NCI-H128 (cell line): Measurements from ENCODE around the gene YPEL4.

ENCODE experiments used
- DNase-seq: peaks from one replicate; lab custom pipeline; 2025; ENCODE audit not compliant: unreplicated experiment; lab: John Stamatoyannopoulos, UW

The YPEL4 gene

GRCh38 chr11:57651408-57651807 lies 1.7 kb upstream of the YPEL4 start:
- DNase-seq: no peak

GRCh38 chr11:57650739-57651090 lies 1.0 kb upstream of the YPEL4 start:
- no peak for DNase-seq

DNA sequence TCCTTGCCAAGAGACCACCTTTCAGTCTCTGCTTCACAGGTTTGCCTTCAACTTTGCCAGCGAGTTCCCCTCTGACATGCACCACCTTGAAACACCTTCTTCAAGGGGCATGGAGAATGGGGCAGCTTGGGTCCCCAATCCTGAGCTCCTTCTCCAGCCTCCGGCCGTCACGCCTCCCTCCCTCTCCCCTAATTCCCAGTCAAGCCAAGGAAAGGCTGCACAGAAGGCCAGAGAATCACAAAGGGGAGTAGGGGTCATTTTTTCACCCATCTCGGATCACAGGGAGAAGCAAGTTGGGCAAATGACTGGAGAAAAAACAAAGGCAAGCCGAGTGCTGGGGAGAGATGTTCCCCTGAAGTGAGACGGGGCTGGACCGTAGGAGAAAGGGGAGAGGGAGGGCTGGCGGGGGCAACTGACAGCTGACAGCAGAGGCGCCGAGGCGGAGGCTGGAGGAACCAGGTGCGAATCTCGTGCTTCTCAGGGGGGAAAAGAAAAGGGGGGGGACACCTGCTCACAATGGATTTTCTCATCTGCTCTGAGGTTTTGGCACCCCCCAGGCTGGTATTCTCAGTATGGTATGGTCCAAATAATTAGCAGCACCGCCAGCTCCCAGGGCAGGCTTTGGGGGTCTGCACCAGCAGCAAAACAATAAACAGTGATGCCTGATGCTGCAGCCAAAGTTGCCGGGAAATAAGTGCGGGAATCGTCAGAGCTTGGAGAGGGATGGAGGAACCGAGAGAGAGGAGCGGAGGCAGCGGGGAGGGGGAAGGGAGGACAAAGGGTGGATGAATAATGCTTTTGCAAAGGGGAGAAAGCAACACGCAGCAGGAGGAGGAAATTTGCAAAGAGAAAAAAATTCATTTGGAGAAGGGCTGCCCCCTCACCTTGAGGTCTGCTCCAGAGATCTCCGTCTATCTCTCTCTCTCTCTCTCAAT lies 644 bp downstream of the YPEL4 start:
- DNase-seq: no peak

DNA sequence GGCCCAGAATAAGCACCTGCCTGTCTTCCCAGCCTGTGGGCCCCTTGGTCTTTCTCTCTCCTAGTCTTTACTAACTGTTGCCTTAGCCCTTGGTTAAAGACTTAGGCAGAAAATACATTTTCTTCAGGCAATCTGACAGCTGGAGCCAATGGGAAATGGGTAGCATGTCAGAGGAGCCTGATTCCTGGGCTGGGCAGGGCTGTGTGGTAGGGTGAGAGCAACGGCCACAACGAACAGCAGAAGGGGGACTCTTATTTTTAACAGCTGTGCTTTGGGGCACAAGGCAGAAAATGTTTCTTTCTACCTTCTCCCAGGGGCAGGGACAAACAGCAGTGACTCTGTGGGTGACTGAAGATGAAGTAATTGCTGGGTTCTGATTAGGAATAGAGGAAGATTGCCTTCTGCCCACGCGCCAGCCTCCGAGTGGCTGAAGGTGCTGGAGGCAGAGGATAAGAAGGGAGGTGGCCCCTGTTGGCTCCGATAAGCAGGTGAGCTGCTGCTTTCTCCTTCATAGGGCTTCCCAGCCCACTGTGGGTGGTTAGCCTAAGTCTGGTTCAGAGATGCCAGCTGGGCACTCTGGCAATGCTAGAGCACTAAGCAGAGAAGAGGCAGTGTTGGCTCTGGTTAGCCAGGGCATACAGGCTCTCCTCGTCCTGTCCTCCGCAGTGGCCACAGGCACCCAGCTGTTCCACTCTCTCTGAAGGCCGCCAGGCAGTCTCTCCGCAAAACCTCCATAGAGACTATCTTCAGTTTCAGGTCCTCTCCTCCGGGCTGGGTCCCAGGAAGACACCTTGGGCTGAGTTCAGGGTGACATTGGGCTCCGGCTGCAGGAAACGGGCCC lies 1.5 kb downstream of the YPEL4 start:
- no peak for DNase-seq

DNA sequence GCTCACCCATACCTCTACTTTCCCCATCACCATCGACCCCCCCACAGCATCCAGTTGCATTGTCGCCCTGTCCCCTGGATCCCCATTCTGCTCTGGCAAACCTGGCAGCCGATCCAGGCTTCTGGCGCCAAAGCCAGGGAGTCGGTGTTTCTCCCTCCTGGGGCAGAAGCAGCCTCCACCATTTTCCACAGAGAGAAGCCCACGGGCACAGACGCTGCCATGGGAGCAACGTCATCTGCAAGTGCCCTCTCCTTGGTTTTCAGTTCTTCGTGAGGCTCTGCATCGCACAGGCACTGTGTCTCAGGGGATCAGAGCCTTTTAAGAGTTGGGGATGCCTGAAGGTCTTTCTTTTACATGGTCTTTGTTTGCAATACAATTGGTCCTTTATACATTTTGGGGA lies 2.3 kb downstream of the YPEL4 start:
- DNase-seq: no peak

DNA sequence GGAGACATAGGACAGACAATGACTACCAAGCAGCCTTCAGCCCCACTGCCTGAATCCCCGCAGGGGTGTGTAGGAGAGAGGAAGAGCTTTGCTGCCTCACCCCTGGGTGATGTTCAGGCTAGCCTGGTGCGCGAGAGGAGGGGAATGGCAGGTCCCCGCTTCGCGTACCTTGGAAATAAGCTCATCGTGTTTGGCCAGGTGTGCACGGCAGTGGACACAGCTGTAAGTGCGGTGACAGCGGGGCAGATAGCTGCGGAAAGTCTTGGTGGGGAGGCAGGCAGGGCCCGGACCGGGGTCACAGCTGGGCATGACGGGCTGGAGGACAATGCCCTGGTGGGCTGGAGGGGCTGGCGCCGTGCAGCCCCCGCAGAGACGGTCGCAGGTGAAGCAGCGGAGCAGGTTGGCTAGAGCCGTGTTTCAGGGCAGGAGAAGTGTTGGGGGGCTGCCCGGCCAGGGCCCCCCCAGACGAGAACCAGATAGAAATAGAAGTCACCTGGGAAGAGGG lies 2.9 kb downstream of the YPEL4 start:
- DNase-seq: no peak

DNA sequence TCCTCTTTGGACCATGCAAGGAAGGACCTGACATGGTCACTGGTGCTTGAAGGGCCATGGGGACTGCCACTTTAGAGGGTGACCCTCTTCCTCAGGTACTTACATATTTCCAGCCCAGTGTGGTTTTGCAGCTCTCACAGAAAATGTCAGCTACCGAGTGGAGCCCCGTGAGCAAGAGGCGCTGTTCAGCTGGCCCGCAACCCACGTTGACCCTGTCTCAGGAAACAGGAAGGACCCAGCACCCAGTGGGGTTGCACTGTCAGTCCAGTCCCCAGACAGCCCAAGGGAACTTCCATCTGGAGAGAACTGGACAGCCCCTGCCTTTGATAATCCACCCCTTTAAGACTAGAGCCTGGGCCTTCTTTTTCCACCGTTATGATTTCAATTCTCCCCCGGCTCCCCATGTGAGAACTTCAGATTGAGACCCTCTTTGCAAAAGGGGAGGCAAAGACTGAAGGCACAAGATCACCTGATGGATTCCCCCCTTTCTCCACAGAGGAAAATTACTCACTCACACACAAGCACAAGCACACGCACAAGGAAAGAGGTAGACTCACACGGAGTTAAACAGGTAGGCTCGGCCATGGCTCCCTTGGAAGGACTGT lies 3.4 kb downstream of the YPEL4 start:
- no peak for DNase-seq

GRCh38 chr11:57645689-57646085 lies 4.0 kb downstream of the YPEL4 start:
- DNase-seq: no peak

DNA sequence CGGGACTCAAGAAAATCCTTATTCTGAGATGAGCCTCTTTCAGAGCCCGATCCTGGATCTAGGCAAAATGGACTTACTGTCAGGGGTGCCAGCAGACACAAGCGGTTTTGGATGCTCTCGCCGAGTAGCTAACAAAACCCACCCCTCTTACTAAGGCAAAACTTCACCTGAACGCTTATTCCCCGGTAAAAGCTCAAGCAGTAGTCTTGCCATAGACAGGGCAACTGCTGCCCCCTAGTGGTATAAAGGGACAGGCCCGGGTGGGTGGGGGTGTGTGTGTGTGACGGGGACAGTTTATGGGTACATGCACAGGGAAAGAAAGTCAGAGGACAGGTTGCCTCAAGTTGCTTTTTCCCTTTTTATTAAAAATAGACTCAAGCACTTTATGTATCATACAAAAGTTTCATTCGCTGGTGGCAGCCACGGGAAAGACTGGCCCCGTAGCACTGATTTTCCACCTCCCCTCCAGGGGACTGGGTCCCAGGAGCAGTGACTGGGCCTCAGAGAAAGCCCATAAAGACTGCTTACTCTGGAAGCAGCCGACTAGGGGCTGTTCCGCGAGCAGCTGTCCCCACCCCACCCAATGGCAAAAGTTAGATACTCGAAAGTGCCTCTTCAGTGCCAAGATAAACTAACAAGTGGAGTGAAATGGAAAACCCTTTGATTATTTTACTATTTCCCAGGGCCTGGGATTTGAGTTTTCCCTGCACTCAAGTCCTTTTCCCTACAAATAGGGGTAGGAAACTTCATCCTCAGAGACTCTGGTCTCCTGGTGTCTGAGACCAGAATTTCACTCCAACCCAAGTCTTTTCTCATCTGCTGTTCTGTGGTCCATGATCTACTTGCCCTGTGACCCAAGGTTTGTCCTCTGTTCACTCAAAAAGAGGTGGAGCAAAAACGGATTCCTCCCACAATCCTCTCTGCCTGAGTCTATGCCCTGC lies 4.7 kb downstream of the YPEL4 start:
- peak; percentile 30 for DNase-seq

DNA sequence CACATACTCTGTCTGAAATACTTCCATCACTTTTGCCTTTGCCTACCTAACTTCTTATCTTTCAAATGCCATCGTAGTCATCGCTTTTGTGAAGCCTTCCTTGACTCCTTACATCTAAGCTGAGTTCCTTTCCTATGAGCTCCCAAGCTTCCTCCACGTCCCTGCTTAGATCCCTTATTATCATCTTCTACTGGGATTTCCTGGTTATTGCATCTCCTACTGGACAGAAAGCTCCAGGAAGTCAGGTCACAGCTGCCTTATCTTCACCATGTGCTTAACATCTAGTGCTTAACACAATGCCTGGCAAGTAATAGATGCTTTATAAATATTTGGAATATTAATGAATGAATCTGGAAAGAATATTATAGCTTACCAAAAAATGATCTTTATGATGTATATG lies 5.9 kb downstream of the YPEL4 start:
- DNase-seq: no peak

- peak; percentile 22 for DNase-seq
Measured at GRCh38 chr11:57641011-57641807, 8.5 kb downstream of the YPEL4 start.

DNA sequence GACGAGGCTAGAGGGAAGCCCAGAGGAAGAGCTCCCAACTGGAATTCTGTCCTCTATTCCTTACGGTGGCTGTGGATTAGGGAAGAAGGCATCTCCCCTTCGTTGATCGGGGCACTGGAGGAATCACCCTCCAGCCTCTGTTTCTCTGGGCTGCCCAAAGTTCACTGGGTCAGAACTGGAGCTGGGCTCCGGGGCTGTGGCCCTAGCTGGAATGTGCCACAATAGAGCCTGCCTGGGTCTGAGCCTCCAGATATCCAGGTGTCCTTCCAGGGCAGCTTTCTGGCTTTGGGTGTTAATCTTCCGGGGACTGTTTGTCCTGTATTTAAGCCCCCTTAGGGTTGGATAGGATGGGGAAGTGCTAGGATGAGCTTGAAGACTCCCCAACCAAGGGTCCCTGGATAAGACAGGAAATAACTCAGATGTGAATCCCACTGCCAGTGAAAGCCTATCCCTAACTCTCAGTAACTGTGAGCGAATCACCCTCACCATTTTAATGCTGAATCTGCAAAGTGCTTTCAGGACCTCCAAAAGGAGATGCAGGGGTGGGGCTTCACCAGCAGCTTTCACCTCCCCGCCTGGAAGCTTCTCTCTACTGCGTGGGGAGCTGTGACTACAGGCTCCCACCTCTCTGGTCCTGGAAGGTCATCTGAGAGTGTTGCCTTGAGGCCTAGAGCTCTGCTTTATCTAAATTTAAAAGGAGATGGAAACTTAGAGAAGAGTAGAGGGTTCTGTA lies 9.5 kb downstream of the YPEL4 start:
- no peak for DNase-seq

DNA sequence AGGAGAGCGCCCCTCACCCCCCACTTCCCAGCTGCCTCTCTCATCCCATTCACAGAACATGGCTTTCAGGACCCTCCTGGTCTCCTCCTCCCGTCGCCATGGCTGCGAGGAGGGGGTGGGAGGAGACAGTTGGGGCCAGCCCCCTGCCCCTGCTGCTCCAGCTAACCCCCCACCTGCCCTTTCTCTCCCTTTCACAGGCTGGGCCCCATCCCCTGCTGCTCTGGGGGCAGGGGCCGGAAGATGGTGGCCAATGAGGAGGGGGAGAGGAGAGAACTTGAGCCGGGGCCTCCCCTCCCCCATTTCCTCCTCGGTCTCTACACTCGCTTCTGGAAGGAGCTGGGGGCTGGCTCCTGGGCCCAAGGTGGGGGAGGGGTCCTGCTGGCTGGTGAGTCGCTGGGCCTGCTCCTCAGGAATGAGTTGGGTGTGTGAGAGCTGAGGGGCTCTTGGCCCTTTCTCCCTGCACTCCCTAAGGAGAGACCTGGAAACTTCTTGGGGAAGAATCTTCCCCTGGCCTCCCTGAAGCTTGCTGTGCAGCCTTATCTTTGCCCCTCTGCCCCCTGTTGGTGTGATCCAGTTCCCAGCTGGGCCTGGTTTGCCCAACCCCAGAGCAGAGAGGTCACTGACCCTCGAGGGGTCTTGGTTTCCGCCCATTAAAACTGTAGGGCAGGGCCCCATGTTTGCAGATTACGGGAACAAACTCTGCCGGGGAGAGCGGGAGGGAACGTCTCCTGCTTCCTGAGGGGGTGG lies 10.2 kb downstream of the YPEL4 start:
- DNase-seq: no peak

GRCh38 chr11:57638811-57639320 lies 10.8 kb downstream of the YPEL4 start:
- no peak for DNase-seq

GRCh38 chr11:57638005-57638781 lies 11.5 kb downstream of the YPEL4 start:
- peak; percentile 76 for DNase-seq

- DNase-seq: no peak
Measured at GRCh38 chr11:57637626-57638004, 12.1 kb downstream of the YPEL4 start.

- DNase-seq: no peak
Measured at GRCh38 chr11:57635246-57635645, 14.5 kb downstream of the YPEL4 start.
